SK-N-SH treated with all-trans-retinoic acid at 6 μM for 48 hours (cell line): ENCODE data around the gene ANKEF1.

Experiments used
- ATAC-seq: fragments of 200-7000 bp; cut with Tn5 transposase; 3 replicates; pipeline ENCODE4 v1.9.1; 2020; ENCODE audit warnings: mild to moderate bottlenecking, moderate library complexity
- ARNTL ChIP-seq: fragments of 450-650 bp; formaldehyde crosslinking; IDR thresholded peaks from 2 replicates; pipeline ENCODE4 v1.5.0; 2020; ENCODE audit warnings: low read depth, mild to moderate bottlenecking, moderate library complexity, borderline replicate concordance
- BACH2 ChIP-seq: fragments of 250-450 bp; sonication (Bioruptor Pico); IDR thresholded peaks from 2 replicates; pipeline ENCODE4 v1.9.0; 2021; ENCODE audit warnings: mild to moderate bottlenecking, borderline replicate concordance
- CREB5 ChIP-seq: fragments of 250-450 bp; sonication (Bioruptor Pico); IDR thresholded peaks from 2 replicates; pipeline ENCODE4 v1.5.1; 2020; ENCODE audit warnings: low read depth, mild to moderate bottlenecking, moderate library complexity
- GLIS3 ChIP-seq: fragments of 250-450 bp; sonication (Bioruptor Pico); IDR thresholded peaks from 2 replicates; pipeline ENCODE4 v1.5.0; 2020; ENCODE audit warnings: mild to moderate bottlenecking, moderate library complexity
- ISL1 ChIP-seq: fragments of 250-450 bp; sonication (Bioruptor Pico); IDR thresholded peaks from 2 replicates; pipeline ENCODE4 v2.1.2; 2022; ENCODE audit warnings: mild to moderate bottlenecking, moderate library complexity
- OSR1 ChIP-seq: fragments of 250-450 bp; sonication (Bioruptor Pico); IDR thresholded peaks from 2 replicates; pipeline ENCODE4 v1.8.0; 2022; ENCODE audit warnings: moderate library complexity, mild to moderate bottlenecking, inconsistent platforms
- PATZ1 ChIP-seq: fragments of 250-450 bp; sonication (Bioruptor Pico); IDR thresholded peaks from 2 replicates; pipeline ENCODE4 v1.8.0; 2020; ENCODE audit warnings: mild to moderate bottlenecking, moderate library complexity, borderline replicate concordance
- PPARA ChIP-seq: fragments of 250-450 bp; sonication (Bioruptor Pico); IDR thresholded peaks from 2 replicates; pipeline ENCODE4 v1.5.0; 2020; ENCODE audit warnings: mild to moderate bottlenecking, borderline replicate concordance
- RARB ChIP-seq: fragments of 250-450 bp; sonication (Bioruptor Pico); IDR thresholded peaks from 2 replicates; pipeline ENCODE4 v1.8.0; 2021; ENCODE audit warnings: mild to moderate bottlenecking, moderate library complexity
- TOX ChIP-seq: fragments of 250-450 bp; sonication (Bioruptor Pico); IDR thresholded peaks from 2 replicates; pipeline ENCODE4 v1.8.0; 2021; ENCODE audit warnings: mild to moderate bottlenecking, moderate library complexity, borderline replicate concordance
- ZC3H10 ChIP-seq: fragments of 250-450 bp; sonication (Bioruptor Pico); IDR thresholded peaks from 2 replicates; pipeline ENCODE4 v1.5.1; 2021; ENCODE audit warnings: mild to moderate bottlenecking, moderate library complexity
- ZFP3 ChIP-seq: fragments of 250-450 bp; sonication (Bioruptor Pico); IDR thresholded peaks from 2 replicates; pipeline ENCODE4 v1.5.0; 2020; ENCODE audit warnings: mild to moderate bottlenecking, moderate library complexity
- ZFP30 ChIP-seq: fragments of 450-650 bp; formaldehyde crosslinking; IDR thresholded peaks from 2 replicates; pipeline ENCODE4 v1.5.0; 2022; ENCODE audit warnings: mild to moderate bottlenecking, moderate library complexity
- ZNF565 ChIP-seq: fragments of 450-650 bp; formaldehyde crosslinking; conservative IDR thresholded peaks from 2 replicates; pipeline ENCODE4 v1.5.0; 2020; ENCODE audit warnings: low read depth, mild to moderate bottlenecking, moderate library complexity
- ZNF70 ChIP-seq: fragments of 450-650 bp; formaldehyde crosslinking; IDR thresholded peaks from 2 replicates; pipeline ENCODE4 v1.5.0; 2020; ENCODE audit warnings: mild to moderate bottlenecking, moderate library complexity
- ZNF8 ChIP-seq: fragments of 450-650 bp; formaldehyde crosslinking; IDR thresholded peaks from 2 replicates; pipeline ENCODE4 v1.5.0; 2020; ENCODE audit warnings: mild to moderate bottlenecking, moderate library complexity
- TF ChIP-seq, protein P1 (sequence below): fragments of 250-450 bp; sonication (Bioruptor Pico); IDR thresholded peaks from 2 replicates; pipeline ENCODE4 v1.5.0; 2020; ENCODE audit warnings: mild to moderate bottlenecking, moderate library complexity
- TF ChIP-seq, protein P2 (sequence below): fragments of 250-450 bp; sonication (Bioruptor Pico); IDR thresholded peaks from 2 replicates; pipeline ENCODE4 v1.8.0; 2021; ENCODE audit warnings: low read depth, mild to moderate bottlenecking, moderate library complexity, borderline replicate concordance

Gene ANKEF1

DNA sequence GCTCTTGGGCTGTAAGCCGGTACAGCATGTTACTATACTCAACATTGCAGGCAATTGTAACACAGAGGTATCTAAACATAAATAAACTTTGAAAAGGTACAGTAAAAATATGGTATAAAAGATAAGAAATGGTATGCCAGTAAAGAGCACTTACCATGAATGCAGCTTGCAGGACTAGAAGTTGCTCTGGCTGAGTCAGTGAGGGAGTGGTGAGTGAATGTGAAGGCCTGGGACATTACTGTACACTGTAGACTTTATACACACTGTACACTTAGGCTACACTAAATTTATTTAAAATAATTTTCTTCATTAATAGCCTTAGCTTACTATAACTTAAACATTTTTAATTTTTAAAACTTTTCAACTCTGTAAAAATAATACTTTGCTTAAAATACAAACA is 37.8 kb upstream of the ANKEF1 start:
- TF ChIP-seq RARB (CRISPR knock-in tag) (no peak), OSR1 (CRISPR knock-in tag) (no peak), ZNF70 (no peak), PATZ1 (CRISPR knock-in tag) (no peak), TOX (CRISPR knock-in tag) (no peak)
- TF ChIP-seq, protein P1, sequence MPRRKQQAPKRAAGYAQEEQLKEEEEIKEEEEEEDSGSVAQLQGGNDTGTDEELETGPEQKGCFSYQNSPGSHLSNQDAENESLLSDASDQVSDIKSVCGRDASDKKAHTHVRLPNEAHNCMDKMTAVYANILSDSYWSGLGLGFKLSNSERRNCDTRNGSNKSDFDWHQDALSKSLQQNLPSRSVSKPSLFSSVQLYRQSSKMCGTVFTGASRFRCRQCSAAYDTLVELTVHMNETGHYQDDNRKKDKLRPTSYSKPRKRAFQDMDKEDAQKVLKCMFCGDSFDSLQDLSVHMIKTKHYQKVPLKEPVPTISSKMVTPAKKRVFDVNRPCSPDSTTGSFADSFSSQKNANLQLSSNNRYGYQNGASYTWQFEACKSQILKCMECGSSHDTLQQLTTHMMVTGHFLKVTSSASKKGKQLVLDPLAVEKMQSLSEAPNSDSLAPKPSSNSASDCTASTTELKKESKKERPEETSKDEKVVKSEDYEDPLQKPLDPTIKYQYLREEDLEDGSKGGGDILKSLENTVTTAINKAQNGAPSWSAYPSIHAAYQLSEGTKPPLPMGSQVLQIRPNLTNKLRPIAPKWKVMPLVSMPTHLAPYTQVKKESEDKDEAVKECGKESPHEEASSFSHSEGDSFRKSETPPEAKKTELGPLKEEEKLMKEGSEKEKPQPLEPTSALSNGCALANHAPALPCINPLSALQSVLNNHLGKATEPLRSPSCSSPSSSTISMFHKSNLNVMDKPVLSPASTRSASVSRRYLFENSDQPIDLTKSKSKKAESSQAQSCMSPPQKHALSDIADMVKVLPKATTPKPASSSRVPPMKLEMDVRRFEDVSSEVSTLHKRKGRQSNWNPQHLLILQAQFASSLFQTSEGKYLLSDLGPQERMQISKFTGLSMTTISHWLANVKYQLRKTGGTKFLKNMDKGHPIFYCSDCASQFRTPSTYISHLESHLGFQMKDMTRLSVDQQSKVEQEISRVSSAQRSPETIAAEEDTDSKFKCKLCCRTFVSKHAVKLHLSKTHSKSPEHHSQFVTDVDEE (CRISPR knock-in tag) = no peak
- TF ChIP-seq, all 23 proteins: peak for 0
- ATAC-seq = no peak

GRCh38 chr20:9999645-10000044 is 35.1 kb upstream of the ANKEF1 start:
- ATAC-seq = no peak
- TF ChIP-seq ZFP3 (CRISPR knock-in tag) = no peak
- no peak for TF ChIP-seq ISL1 (CRISPR knock-in tag)
- TF ChIP-seq ZNF8 (CRISPR knock-in tag) = no peak
- no peak for TF ChIP-seq PPARA (CRISPR knock-in tag)
- TF ChIP-seq CREB5 (CRISPR knock-in tag) = no peak
- TF ChIP-seq ARNTL (CRISPR knock-in tag) = no peak
- TF ChIP-seq RARB (CRISPR knock-in tag) = no peak
- TF ChIP-seq, protein P1 (CRISPR knock-in tag) = no peak
- no peak for TF ChIP-seq ZC3H10 (CRISPR knock-in tag)
- TF ChIP-seq ZFP30 (CRISPR knock-in tag) = no peak
- TF ChIP-seq GLIS3 = no peak
- TF ChIP-seq BACH2 (CRISPR knock-in tag) = no peak
- TF ChIP-seq, protein P2, sequence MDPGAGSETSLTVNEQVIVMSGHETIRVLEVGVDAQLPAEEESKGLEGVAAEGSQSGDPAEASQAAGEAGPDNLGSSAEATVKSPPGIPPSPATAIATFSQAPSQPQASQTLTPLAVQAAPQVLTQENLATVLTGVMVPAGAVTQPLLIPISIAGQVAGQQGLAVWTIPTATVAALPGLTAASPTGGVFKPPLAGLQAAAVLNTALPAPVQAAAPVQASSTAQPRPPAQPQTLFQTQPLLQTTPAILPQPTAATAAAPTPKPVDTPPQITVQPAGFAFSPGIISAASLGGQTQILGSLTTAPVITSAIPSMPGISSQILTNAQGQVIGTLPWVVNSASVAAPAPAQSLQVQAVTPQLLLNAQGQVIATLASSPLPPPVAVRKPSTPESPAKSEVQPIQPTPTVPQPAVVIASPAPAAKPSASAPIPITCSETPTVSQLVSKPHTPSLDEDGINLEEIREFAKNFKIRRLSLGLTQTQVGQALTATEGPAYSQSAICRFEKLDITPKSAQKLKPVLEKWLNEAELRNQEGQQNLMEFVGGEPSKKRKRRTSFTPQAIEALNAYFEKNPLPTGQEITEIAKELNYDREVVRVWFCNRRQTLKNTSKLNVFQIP (CRISPR knock-in tag) = no peak
- no peak for TF ChIP-seq ZNF70
- TF ChIP-seq ZNF565 = no peak
- TF ChIP-seq PATZ1 (CRISPR knock-in tag) = no peak
- TF ChIP-seq, all 23 proteins: peak for 0
